HG02759 (cell line): ENCODE results near the gene ENDOV.

Source experiments
- ATAC-seq: cut with Tn5 transposase; IDR thresholded peaks from one replicate; pipeline ENCODE4 v1.9.1; 2021; ENCODE audit warnings: mild to moderate bottlenecking, moderate library complexity; ENCODE audit not compliant: unreplicated experiment

The ENDOV gene

GRCh38 chr17:80414508-80414802 is 512 bp upstream of the ENDOV start:
- no peak for ATAC-seq

- ATAC-seq: no peak
These were observed 715 bp downstream of the ENDOV start for GRCh38 chr17:80415626-80416137.

- ATAC-seq: no peak
These were observed 1.4 kb downstream of the ENDOV start for GRCh38 chr17:80416260-80416939.

GRCh38 chr17:80416940-80417293 is 1.9 kb downstream of the ENDOV start:
- ATAC-seq: no peak

- no peak for ATAC-seq
These were observed 3.6 kb downstream of the ENDOV start for GRCh38 chr17:80418589-80418988.

- ATAC-seq: no peak
These were observed 4.3 kb downstream of the ENDOV start for GRCh38 chr17:80419255-80419654.

- no peak for ATAC-seq
These were observed 6.6 kb downstream of the ENDOV start for GRCh38 chr17:80421381-80422090.

- ATAC-seq: no peak
These were observed 7.3 kb downstream of the ENDOV start for GRCh38 chr17:80422276-80422675.

GRCh38 chr17:80422981-80423380 is 8.0 kb downstream of the ENDOV start:
- no peak for ATAC-seq

GRCh38 chr17:80423536-80424225 is 8.7 kb downstream of the ENDOV start:
- ATAC-seq: no peak

GRCh38 chr17:80424261-80424660 is 9.3 kb downstream of the ENDOV start:
- ATAC-seq: no peak

GRCh38 chr17:80424878-80425765 is 10.2 kb downstream of the ENDOV start:
- ATAC-seq: no peak

- no peak for ATAC-seq
These were observed 11.0 kb downstream of the ENDOV start for GRCh38 chr17:80425835-80426426.

- ATAC-seq: peak; percentile 75
These were observed 11.8 kb downstream of the ENDOV start for GRCh38 chr17:80426671-80427326.

- no peak for ATAC-seq
These were observed 12.7 kb downstream of the ENDOV start for GRCh38 chr17:80427366-80428282.

- no peak for ATAC-seq
These were observed 13.4 kb downstream of the ENDOV start for GRCh38 chr17:80428363-80428762.

GRCh38 chr17:80428796-80429195 is 13.8 kb downstream of the ENDOV start:
- ATAC-seq: no peak

GRCh38 chr17:80429356-80430275 is 14.6 kb downstream of the ENDOV start:
- ATAC-seq: no peak
